HG02938 (cell line): ENCODE results near the gene IGFL3.
"Not testable (repeated sequence)": the region's sequence is repeated elsewhere in the genome, so short reads cannot be mapped to it uniquely, and the experiment has no call there.

ENCODE experiments used
- ATAC-seq: cut with Tn5 transposase; IDR thresholded peaks from one replicate; pipeline ENCODE4 v1.9.1; 2021; ENCODE audit warnings: mild to moderate bottlenecking, moderate library complexity; ENCODE audit not compliant: unreplicated experiment

The IGFL3 gene

GRCh38 chr19:46078573-46079332, 45.7 kb downstream of the IGFL3 start:
- ATAC-seq: not testable (repeated sequence)

DNA sequence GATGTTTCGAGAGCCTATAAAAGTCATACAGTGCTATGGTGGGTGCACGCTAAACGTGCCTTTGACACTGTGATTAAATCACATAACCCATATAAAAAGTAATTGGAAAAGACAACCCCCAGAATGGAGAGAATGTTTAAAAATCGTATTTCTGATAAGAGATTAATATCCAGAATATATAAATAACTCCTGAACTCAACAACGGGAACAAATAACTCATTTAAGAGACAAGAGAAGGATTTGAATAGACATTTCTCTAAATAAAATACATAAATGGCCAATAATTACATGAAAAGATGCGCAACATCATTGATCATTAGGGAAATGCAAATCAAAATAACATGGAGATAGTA, 46.7 kb downstream of the IGFL3 start:
- no peak for ATAC-seq

DNA sequence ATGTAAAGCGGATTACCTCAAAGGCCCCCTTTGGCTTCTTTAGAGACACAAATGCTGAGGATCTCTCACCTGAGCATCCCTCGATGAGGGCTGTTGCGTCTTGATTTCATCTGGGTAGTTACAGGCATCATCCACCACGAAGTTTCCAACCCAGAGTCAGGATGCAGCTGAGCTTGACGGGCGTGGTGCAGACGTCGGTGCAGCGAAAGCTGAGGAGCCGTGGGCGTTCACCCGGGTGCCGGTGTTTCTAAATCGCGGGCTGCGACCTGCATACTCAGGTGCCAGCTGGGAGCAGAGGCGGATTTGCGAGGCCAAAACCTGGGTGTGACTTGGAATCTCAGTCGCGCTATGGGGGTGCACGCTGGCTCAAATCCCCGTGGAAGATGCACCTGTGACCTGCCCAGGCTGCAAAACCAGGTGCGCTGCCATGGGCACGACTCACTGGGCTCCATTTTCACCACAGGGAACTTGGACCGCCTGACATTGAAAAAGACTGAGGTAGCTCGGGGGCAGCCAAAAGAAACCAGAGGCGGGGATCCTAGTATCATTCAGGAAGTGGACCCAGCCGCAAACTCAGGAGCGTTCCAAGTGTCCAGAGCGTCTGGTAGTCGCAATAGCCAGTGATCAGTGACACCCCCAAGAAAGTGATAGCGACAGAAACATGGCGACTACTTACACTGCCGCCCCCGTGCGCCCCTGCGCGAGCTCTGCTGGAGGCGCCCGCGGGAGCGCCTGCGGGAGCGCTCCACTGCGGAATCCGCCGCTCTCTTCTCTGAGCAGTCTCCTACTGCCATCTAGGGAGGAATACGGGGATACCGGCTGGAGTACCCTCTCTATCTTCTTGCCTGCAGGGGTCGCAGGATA, 47.3 kb downstream of the IGFL3 start:
- ATAC-seq: no peak

- no peak for ATAC-seq
Observed at GRCh38 chr19:46076031-46076880, 48.2 kb downstream of the IGFL3 start.

DNA sequence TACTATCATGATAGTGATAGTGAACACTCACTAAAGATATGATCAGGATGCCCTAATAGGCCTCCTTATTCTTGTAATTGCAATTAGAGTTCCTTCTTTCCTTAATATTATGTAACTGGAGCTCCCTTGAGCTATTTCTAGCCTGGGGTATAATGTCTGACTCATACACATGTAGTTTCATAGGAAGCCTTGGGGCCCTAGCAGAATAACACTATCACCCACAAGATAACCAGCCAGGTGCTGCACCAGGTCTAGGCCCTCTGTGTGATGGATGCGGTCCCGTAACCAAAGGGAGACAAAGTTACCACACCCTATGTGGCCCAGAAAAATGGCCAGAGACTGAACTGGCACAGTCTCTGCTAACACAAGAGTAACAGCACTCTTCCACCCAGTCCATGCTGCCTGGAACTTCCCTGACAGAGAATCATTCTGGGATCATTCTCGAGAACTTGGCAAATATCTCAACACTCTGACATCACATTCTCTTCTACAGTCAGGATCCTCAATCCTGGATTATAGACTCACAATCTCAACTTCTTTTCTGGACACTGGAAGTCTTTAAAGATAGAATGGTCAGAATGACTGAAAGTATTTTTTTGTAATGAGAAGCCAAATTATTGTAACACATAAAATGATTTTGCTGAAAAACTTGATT, 51.1 kb downstream of the IGFL3 start:
- ATAC-seq: no peak
